ACC112 (cell line): Measurements from ENCODE around the gene GDAP2.

Source experiments
- H2AFZ ChIP-seq: fragments of 200-600 bp; sonication (generic); one replicate; pipeline ENCODE4 v1.6.0; 2017; ENCODE audit warnings: antibody characterized with exemption, low read length; ENCODE audit not compliant: unreplicated experiment
- H3K27ac ChIP-seq: fragments of 200-600 bp; sonication (generic); 2 replicates; pipeline ENCODE4 v1.5.1; 2014; ENCODE audit warnings: low read depth, mild to moderate bottlenecking, antibody characterized with exemption, low read length, moderate library complexity
- H3K27me3 ChIP-seq: fragments of 200-600 bp; sonication (generic); 2 replicates; pipeline ENCODE4 v1.6.1; 2014; ENCODE audit warnings: mild to moderate bottlenecking, antibody characterized with exemption, low read length, moderate library complexity, mixed read lengths; ENCODE audit not compliant: insufficient read depth
- H3K36me3 ChIP-seq: fragments of 200-600 bp; sonication (generic); 2 replicates; pipeline ENCODE4 v1.6.1; 2016; ENCODE audit warnings: mild to moderate bottlenecking, antibody characterized with exemption, low read length, moderate library complexity, mixed read lengths; ENCODE audit not compliant: insufficient read depth
- H3K4me1 ChIP-seq: fragments of 200-600 bp; sonication (generic); one replicate; pipeline ENCODE4 v1.6.1; 2016; ENCODE audit warnings: low read length, mixed read lengths; ENCODE audit not compliant: insufficient read depth, unreplicated experiment, control insufficient read depth
- H3K4me3 ChIP-seq: fragments of 200-600 bp; sonication (generic); 2 replicates; pipeline ENCODE4 v1.5.1; 2014; ENCODE audit warnings: mild to moderate bottlenecking, low read depth, low read length
- H3K79me2 ChIP-seq: fragments of 200-600 bp; sonication (generic); one replicate; pipeline ENCODE4 v1.6.0; 2016; ENCODE audit warnings: low read length; ENCODE audit not compliant: control insufficient read depth, unreplicated experiment, insufficient read depth

GDAP2 gene

GRCh38 chr1:117904485-117904884, 24.9 kb downstream of the GDAP2 start:
- Histone ChIP-seq H3K27me3 (no peaks in the 10 kb centered on the region), H3K36me3 (peaks cover 7% of the 10 kb centered on the region; the same call in 1 of the 2 replicates), H2AFZ (no peak overlapping the region), H3K79me2 (no peaks in the 10 kb centered on the region), H3K4me3 (no peak overlapping the region), H3K4me1 (no peaks in the 10 kb centered on the region), H3K27ac (no peak overlapping the region)

GRCh38 chr1:117902944-117903343, 26.5 kb downstream of the GDAP2 start:
- Histone ChIP-seq H2AFZ (no peak overlapping the region), H3K79me2 (no peaks in the 10 kb centered on the region), H3K27me3 (no peaks in the 10 kb centered on the region), H3K4me1 (no peaks in the 10 kb centered on the region), H3K27ac (no peak overlapping the region), H3K4me3 (no peak overlapping the region), H3K36me3 (peaks cover 5% of the 10 kb centered on the region; the same call in 1 of the 2 replicates)

GRCh38 chr1:117899801-117900200, 29.6 kb downstream of the GDAP2 start:
- H3K4me3 ChIP-seq, result no peak overlapping the region
- no peaks in the 10 kb centered on the region; the same call in 1 of the 2 replicates for H3K36me3 ChIP-seq
- no peak overlapping the region for H2AFZ ChIP-seq

GRCh38 chr1:117897551-117897950, 31.9 kb downstream of the GDAP2 start:
- Histone ChIP-seq H3K36me3 (no peaks in the 10 kb centered on the region), H3K27me3 (no peaks in the 10 kb centered on the region), H2AFZ (no peak overlapping the region), H3K4me3 (no peak overlapping the region), H3K4me1 (no peaks in the 10 kb centered on the region), H3K27ac (peak overlapping the region; percentile 4; the same call in 1 of the 2 replicates), H3K79me2 (no peaks in the 10 kb centered on the region)

More at GRCh38 chr1:117899801-117900200, 29.6 kb downstream of the GDAP2 start:
- no peaks in the 10 kb centered on the region for H3K4me1 ChIP-seq
- H3K27ac ChIP-seq, result no peak overlapping the region
- H3K79me2 ChIP-seq, result no peaks in the 10 kb centered on the region
- no peaks in the 10 kb centered on the region for H3K27me3 ChIP-seq

GRCh38 chr1:117895482-117896114, 33.8 kb downstream of the GDAP2 start:
- Histone ChIP-seq H3K79me2 (no peaks in the 10 kb centered on the region), H3K4me1 (no peaks in the 10 kb centered on the region), H3K4me3 (no peak overlapping the region), H3K27me3 (no peaks in the 10 kb centered on the region), H3K36me3 (no peaks in the 10 kb centered on the region), H2AFZ (no peak overlapping the region), H3K27ac (no peak overlapping the region)

GRCh38 chr1:117894078-117894477, 35.3 kb downstream of the GDAP2 start:
- Histone ChIP-seq H3K4me3 (no peak overlapping the region), H3K27ac (no peak overlapping the region), H3K36me3 (no peaks in the 10 kb centered on the region), H3K4me1 (no peaks in the 10 kb centered on the region), H3K79me2 (no peaks in the 10 kb centered on the region), H2AFZ (no peak overlapping the region), H3K27me3 (no peaks in the 10 kb centered on the region)

- Histone ChIP-seq H3K4me3 (no peak overlapping the region), H3K27me3 (no peaks in the 10 kb centered on the region), H2AFZ (no peak overlapping the region), H3K27ac (no peak overlapping the region), H3K4me1 (no peaks in the 10 kb centered on the region), H3K79me2 (no peaks in the 10 kb centered on the region), H3K36me3 (no peaks in the 10 kb centered on the region)
Measured at GRCh38 chr1:117892512-117892911, 36.9 kb downstream of the GDAP2 start.

- Histone ChIP-seq H3K27me3 (no peaks in the 10 kb centered on the region), H3K36me3 (no peaks in the 10 kb centered on the region), H3K79me2 (no peaks in the 10 kb centered on the region)
Measured at GRCh38 chr1:117890452-117890851, 39.0 kb downstream of the GDAP2 start.

GRCh38 chr1:117886101-117886795, 43.2 kb downstream of the GDAP2 start:
- H3K36me3 ChIP-seq, result no peaks in the 10 kb centered on the region; the same call in 1 of the 2 replicates
- no peaks in the 10 kb centered on the region for H3K27me3 ChIP-seq
- H3K4me1 ChIP-seq, result peaks cover 12% of the 10 kb centered on the region
- no peak overlapping the region for H3K4me3 ChIP-seq
- no peaks in the 10 kb centered on the region for H3K79me2 ChIP-seq
- H3K27ac ChIP-seq, result peak overlapping the region; percentile 35
- H2AFZ ChIP-seq, result no peak overlapping the region

More at GRCh38 chr1:117890452-117890851, 39.0 kb downstream of the GDAP2 start:
- Histone ChIP-seq H3K27ac (no peak overlapping the region), H3K4me1 (peaks cover 12% of the 10 kb centered on the region), H3K4me3 (no peak overlapping the region), H2AFZ (no peak overlapping the region)

GRCh38 chr1:117883616-117884015, 45.8 kb downstream of the GDAP2 start:
- H3K27ac ChIP-seq, result no peak overlapping the region

GRCh38 chr1:117879284-117879683, 50.1 kb downstream of the GDAP2 start:
- Histone ChIP-seq H3K79me2 (no peaks in the 10 kb centered on the region), H3K36me3 (peaks cover 27% of the 10 kb centered on the region), H3K27ac (no peak overlapping the region), H3K4me3 (no peak overlapping the region), H3K4me1 (no peaks in the 10 kb centered on the region), H3K27me3 (no peaks in the 10 kb centered on the region), H2AFZ (no peak overlapping the region)

More at GRCh38 chr1:117883616-117884015, 45.8 kb downstream of the GDAP2 start:
- peaks cover 12% of the 10 kb centered on the region for H3K4me1 ChIP-seq
- H3K4me3 ChIP-seq, result no peak overlapping the region
- no peak overlapping the region for H2AFZ ChIP-seq
- H3K36me3 ChIP-seq, result peaks cover 9% of the 10 kb centered on the region; the same call in 1 of the 2 replicates
- H3K27me3 ChIP-seq, result no peaks in the 10 kb centered on the region
- no peaks in the 10 kb centered on the region for H3K79me2 ChIP-seq
